Endodermal cell (in vitro differentiated cells): ENCODE results near the gene TOMM22. TPM values are rescaled to one million over a fixed set of nuclear protein-coding genes. Genes with fewer than 3 reads are reported as not detected.

Experiments
- DNase-seq: peaks from one replicate; pipeline ENCODE4 v3.0.0-alpha.2; 2017
- H3K27ac ChIP-seq: 2 replicates; pipeline ENCODE4 v1.5.1; 2013; ENCODE audit warnings: mild to moderate bottlenecking, low read depth, low read length, moderate library complexity
- H3K27me3 ChIP-seq: 2 replicates; pipeline ENCODE4 v1.6.1; 2013; ENCODE audit warnings: mild to moderate bottlenecking, low read length, moderate library complexity; ENCODE audit not compliant: insufficient read depth, control insufficient read depth, poor library complexity, severe bottlenecking
- H3K36me3 ChIP-seq: 2 replicates; pipeline ENCODE4 v1.7.0; 2013; ENCODE audit warnings: mild to moderate bottlenecking, low read length, moderate library complexity; ENCODE audit not compliant: control insufficient read depth, insufficient read depth
- H3K4me1 ChIP-seq: one replicate; pipeline ENCODE4 v1.7.0; 2013; ENCODE audit warnings: low read length; ENCODE audit not compliant: control insufficient read depth, insufficient read depth
- H3K4me3 ChIP-seq: 2 replicates; pipeline ENCODE4 v1.5.1; 2013; ENCODE audit warnings: mild to moderate bottlenecking, low read length, moderate library complexity
- H3K9ac ChIP-seq: 2 replicates; pipeline ENCODE4 v1.6.1; 2013; ENCODE audit warnings: mild to moderate bottlenecking, low read length, moderate library complexity; ENCODE audit not compliant: poor library complexity, severe bottlenecking; ENCODE audit errors: extremely low read depth
- H3K9me3 ChIP-seq: 2 replicates; pipeline ENCODE4 v1.6.1; 2013; ENCODE audit warnings: mild to moderate bottlenecking, low read length, moderate library complexity; ENCODE audit not compliant: control insufficient read depth
- H3K27ac Mint-ChIP-seq: 2 replicates; pipeline ENCODE4 v1.8.0; 2020; ENCODE audit warnings: mixed read lengths
- H3K27me3 Mint-ChIP-seq: 2 replicates; pipeline ENCODE4 v1.8.0; 2021; ENCODE audit warnings: mild to moderate bottlenecking, mixed read lengths; ENCODE audit not compliant: insufficient read depth
- H3K36me3 Mint-ChIP-seq: 2 replicates; pipeline ENCODE4 v1.8.0; 2020; ENCODE audit warnings: low read depth, mixed read lengths
- H3K4me1 Mint-ChIP-seq: 2 replicates; pipeline ENCODE4 v1.8.0; 2020; ENCODE audit warnings: mixed read lengths
- H3K4me3 Mint-ChIP-seq: 2 replicates; pipeline ENCODE4 v1.8.0; 2020; ENCODE audit warnings: mild to moderate bottlenecking, moderate library complexity, mixed read lengths
- H3K9me3 Mint-ChIP-seq: 2 replicates; pipeline ENCODE4 v1.8.0; 2020; ENCODE audit warnings: mild to moderate bottlenecking, mixed read lengths
- CTCF ChIP-seq: fragments of 200-600 bp; sonication (generic); conservative IDR thresholded peaks from 2 replicates; pipeline ENCODE4 v1.5.0; 2021; ENCODE audit warnings: antibody characterized with exemption, mild to moderate bottlenecking
- WGBS, 2 experiments: methylation state at CpG; one replicate each; pipeline versions ENCODE4 v1.1.5 to v1.1.7; 2013; ENCODE audit warnings: missing lambda C conversion rate in 2 of 2, mixed read lengths in 1 of 2; ENCODE audit not compliant: insufficient coverage in 1 of 2, insufficient read length in 1 of 2; 5-methylcytosine and 5-hydroxymethylcytosine counted together
- total RNA-seq, 2 donors: library from RNA; stranded (reverse); fragmentation: NEBNext Ultra II Directional in 1 of 2; extraction: Animal tissue kit (Norgen Biotek cat#: 25700) in 1 of 2; gene quantifications; 2 replicates in 1 of 2; 3 replicates in 1 of 2; pipeline ENCODE4 v1.2.1, GENCODE V29; 2021

The TOMM22 gene
- total RNA-seq, 2 donors from 2014 or later, result 114 to 119 TPM

- WGBS, 2 experiments, result 93 to 96% methylated on average over 4 to 6 of the region's 7 CpGs
- H3K9ac ChIP-seq, result no peak overlapping the region
- no peaks in the 10 kb centered on the region for H3K4me1 Mint-ChIP-seq
- H3K27ac Mint-ChIP-seq, result no peak overlapping the region
- TF ChIP-seq CTCF, result no peak
- peaks cover 86% of the 10 kb centered on the region for H3K36me3 ChIP-seq
- no peaks in the 10 kb centered on the region for H3K27me3 ChIP-seq
- H3K4me3 Mint-ChIP-seq, result no peak overlapping the region
- DNase-seq, result no peak
- no peaks in the 10 kb centered on the region for H3K4me1 ChIP-seq
- no peaks in the 10 kb centered on the region for H3K27me3 Mint-ChIP-seq
- H3K9me3 ChIP-seq, result no peaks in the 10 kb centered on the region
- H3K4me3 ChIP-seq, result no peak overlapping the region
- H3K9me3 Mint-ChIP-seq, result no peaks in the 10 kb centered on the region
- peaks cover 68% of the 10 kb centered on the region for H3K36me3 Mint-ChIP-seq
- H3K27ac ChIP-seq, result no peak overlapping the region
These were observed 39.8 kb downstream of the TOMM22 start for GRCh38 chr22:38721551-38721950.

GRCh38 chr22:38724176-38724575, 42.4 kb downstream of the TOMM22 start:
- Histone ChIP-seq H3K4me1 (no peaks in the 10 kb centered on the region), H3K9me3 (no peaks in the 10 kb centered on the region), H3K4me3 (no peak overlapping the region), H3K36me3 (peaks cover 87% of the 10 kb centered on the region), H3K9ac (no peak overlapping the region), H3K27ac (no peak overlapping the region), H3K27me3 (no peaks in the 10 kb centered on the region)
- H3K36me3 Mint-ChIP-seq, result peaks cover 61% of the 10 kb centered on the region
- H3K27me3 Mint-ChIP-seq, result no peaks in the 10 kb centered on the region
- TF ChIP-seq CTCF, result no peak
- H3K27ac Mint-ChIP-seq, result no peak overlapping the region
- no peak overlapping the region for H3K4me3 Mint-ChIP-seq
- H3K9me3 Mint-ChIP-seq, result no peaks in the 10 kb centered on the region
- no peaks in the 10 kb centered on the region for H3K4me1 Mint-ChIP-seq
- DNase-seq, result no peak
- 88 to 95% methylated on average over 6 to 7 of the region's 7 CpGs for WGBS, 2 experiments

- Histone ChIP-seq H3K36me3 (peaks cover 92% of the 10 kb centered on the region), H3K4me1 (no peaks in the 10 kb centered on the region), H3K9me3 (no peaks in the 10 kb centered on the region), H3K9ac (no peak overlapping the region), H3K4me3 (no peak overlapping the region), H3K27ac (no peak overlapping the region), H3K27me3 (no peaks in the 10 kb centered on the region)
- TF ChIP-seq CTCF, result peak; percentile 73
- DNase-seq, result peak; percentile 74
- Mint-ChIP-seq H3K27ac (no peak overlapping the region), H3K36me3 (peaks cover 61% of the 10 kb centered on the region), H3K4me3 (no peak overlapping the region), H3K4me1 (no peaks in the 10 kb centered on the region), H3K9me3 (no peaks in the 10 kb centered on the region), H3K27me3 (no peaks in the 10 kb centered on the region)
- WGBS, 2 experiments, result 86% methylated on average over 3 of the region's 3 CpGs
These were observed 43.3 kb downstream of the TOMM22 start for GRCh38 chr22:38724926-38725571.
